SU-DHL-6 (cell line): ENCODE data around the gene CREG1.

Experiments
- CTCF ChIP-seq: fragments of 200-600 bp; sonication (generic); IDR thresholded peaks from one replicate; pipeline ENCODE4 v1.5.1; 2017; ENCODE audit warnings: antibody characterized with exemption, mild to moderate bottlenecking, low read length, moderate library complexity; ENCODE audit not compliant: insufficient read depth, poor library complexity, severe bottlenecking
- EZH2phosphoT487 ChIP-seq: fragments of 200-600 bp; sonication (generic), shearing (Covaris generic); conservative IDR thresholded peaks from 2 replicates; pipeline ENCODE4 v1.6.1; 2018; ENCODE audit warnings: mild to moderate bottlenecking, antibody characterized with exemption, low read length, moderate library complexity, mixed read lengths

GRCh38 chr1:167504467-167504827 lies 49.1 kb downstream of the CREG1 start:
- TF ChIP-seq CTCF (no peak), EZH2phosphoT487 (no peak)
